Activated naive CD4-positive, alpha-beta T cell treated with anti-CD3 and anti-CD28 coated beads, Interleukin-2, amount 10 ng/mL, durations not matched to agents 5 hours and 36 hours (primary cell): ENCODE data around the gene GNAT1. TPM values are rescaled to one million over a fixed set of nuclear protein-coding genes. Genes with fewer than 3 reads are reported as not detected.

Source experiments
- microRNA-seq: library from miRNA; unstranded; fragments of <30 nt; microRNA quantifications from one replicate; pipeline ENCODE4 v1.2.0, GENCODE V29; 2022; ENCODE audit warnings: borderline microRNAs expressed, borderline replicate concordance
- total RNA-seq, 2 experiments: library from RNA; stranded (reverse); gene quantifications; one replicate each; pipeline ENCODE4 v1.2.3, GENCODE V29; 2021

The GNAT1 gene
- total RNA-seq = not detected

GRCh38 chr3:50190936-50191660 is at the start of gene GNAT1:
GNAT1 (plus strand) TSS chr3:50191610; CDS start chr3:50191726, 116 bp downstream.

GRCh38 chr3:50154840-50155490 is 36.4 kb upstream of the GNAT1 start, which contains the start of gene SEMA3F:
SEMA3F (plus strand) TSS chr3:50155324; CDS start chr3:50159623, 4,299 bp downstream.

GRCh38 chr3:50204804-50205412 is 13.5 kb downstream of the GNAT1 start, which contains the start of gene SLC38A3:
SLC38A3 (plus strand) TSS chr3:50205271; CDS start chr3:50214200, 8,929 bp downstream.

GRCh38 chr3:50235716-50236483 is 44.5 kb downstream of the GNAT1 start, which contains the start of gene GNAI2:
GNAI2 (plus strand) TSS chr3:50236204; CDS start chr3:50236336, 132 bp downstream.

Small RNA genes lying within 50 kb of the gene (microRNA-seq; reads per million reads assigned to microRNA genes)
- gene MIR566 = not detected
- gene MIR5787 = not detected

Other genes with a start within 250 kb of the GNAT1 start
- 100 to 1,000 TPM; 204 to 206 TPM for gene RBM5, start 102.7 kb upstream of the GNAT1 start, total RNA-seq
- not detected for gene SEMA3F, start 36.3 kb upstream of the GNAT1 start, total RNA-seq
- gene SLC38A3, start 13.7 kb downstream of the GNAT1 start, total RNA-seq = not detected
- gene GNAI2, start 44.6 kb downstream of the GNAT1 start, total RNA-seq = 100 to 1,000 TPM; 372 to 387 TPM
- gene SEMA3B, start 77.5 kb downstream of the GNAT1 start, total RNA-seq = under 1 TPM; 0.30 to 0.34 TPM
- gene LSMEM2, start 87.5 kb downstream of the GNAT1 start, total RNA-seq = not detected
- gene IFRD2, start 100.8 kb downstream of the GNAT1 start, total RNA-seq = 10 to 100 TPM; 54.2 to 58.4 TPM
- gene HYAL3, start 107.8 kb downstream of the GNAT1 start, total RNA-seq = 1 to 10 TPM; 6.3 to 7.0 TPM
- gene NAA80, start 107.8 kb downstream of the GNAT1 start, total RNA-seq = 10 to 100 TPM; 33.2 to 35.3 TPM
- gene HYAL1, start 112.0 kb downstream of the GNAT1 start, total RNA-seq = under 1 TPM; 0.24 to 0.40 TPM
- 1 to 10 TPM; 4.0 to 6.0 TPM for gene HYAL2, start 131.1 kb downstream of the GNAT1 start, total RNA-seq
- gene TUSC2, start 136.6 kb downstream of the GNAT1 start, total RNA-seq = 10 to 100 TPM; 15.5 TPM
- gene RASSF1, start 149.2 kb downstream of the GNAT1 start, total RNA-seq = 100 to 1,000 TPM in 1 of 2 experiments, 10 to 100 TPM in 1; 96.2 to 102 TPM
- 1 to 10 TPM; 2.2 to 3.0 TPM for gene ZMYND10, start 154.1 kb downstream of the GNAT1 start, total RNA-seq
- gene NPRL2, start 159.2 kb downstream of the GNAT1 start, total RNA-seq = 10 to 100 TPM; 44.2 to 45.0 TPM
- 10 to 100 TPM; 33.7 to 35.8 TPM for gene CYB561D2, start 159.3 kb downstream of the GNAT1 start, total RNA-seq
- 10 to 100 TPM; 19.0 to 19.8 TPM for gene TMEM115, start 167.9 kb downstream of the GNAT1 start, total RNA-seq